Measurements from ENCODE around the gene GLIS1.

The GLIS1 gene

GRCh38 chr1:53669621-53670191, 69.3 kb downstream of the GLIS1 start:
- DNase-seq = no peak

- DNase-seq = no peak
These were observed 72.4 kb downstream of the GLIS1 start for GRCh38 chr1:53666566-53666965.

- DNase-seq = no peak
These were observed 73.0 kb downstream of the GLIS1 start for GRCh38 chr1:53665996-53666395.

- no peak for DNase-seq
These were observed 75.2 kb downstream of the GLIS1 start for GRCh38 chr1:53663529-53664300.

- no peak for DNase-seq
These were observed 76.0 kb downstream of the GLIS1 start for GRCh38 chr1:53662951-53663350.

- DNase-seq = no peak
These were observed 76.8 kb downstream of the GLIS1 start for GRCh38 chr1:53662169-53662568.

- no peak for DNase-seq
These were observed 77.5 kb downstream of the GLIS1 start for GRCh38 chr1:53661496-53661895.

- DNase-seq = no peak
These were observed 78.3 kb downstream of the GLIS1 start for GRCh38 chr1:53660666-53661065.

- DNase-seq = no peak
These were observed 79.5 kb downstream of the GLIS1 start for GRCh38 chr1:53659436-53659835.

- no peak for DNase-seq
These were observed 80.3 kb downstream of the GLIS1 start for GRCh38 chr1:53658489-53659230.

GRCh38 chr1:53657891-53658396, 81.0 kb downstream of the GLIS1 start:
- no peak for DNase-seq

- DNase-seq = no peak
These were observed 81.5 kb downstream of the GLIS1 start for GRCh38 chr1:53657531-53657805.

- DNase-seq = no peak
These were observed 82.0 kb downstream of the GLIS1 start for GRCh38 chr1:53656747-53657530.

GRCh38 chr1:53655931-53656746, 82.8 kb downstream of the GLIS1 start:
- no peak for DNase-seq

GRCh38 chr1:53654216-53655210, 84.5 kb downstream of the GLIS1 start:
- peak; percentile 26 for DNase-seq

- DNase-seq = no peak
These were observed 85.3 kb downstream of the GLIS1 start for GRCh38 chr1:53653631-53654030.

GRCh38 chr1:53653200-53653575, 85.8 kb downstream of the GLIS1 start:
- DNase-seq = no peak

GRCh38 chr1:53652441-53653199, 86.3 kb downstream of the GLIS1 start:
- no peak for DNase-seq

- no peak for DNase-seq
These were observed 87.6 kb downstream of the GLIS1 start for GRCh38 chr1:53651356-53651755.

GRCh38 chr1:53648516-53648915, 90.4 kb downstream of the GLIS1 start:
- no peak for DNase-seq
